SU-DHL-6 (cell line): Measurements from ENCODE around the gene PANX2.

Experiments
- H2AFZ ChIP-seq: fragments of 200-600 bp; sonication (generic); 2 replicates; pipeline ENCODE4 v1.6.1; 2014; ENCODE audit warnings: low read depth, mild to moderate bottlenecking, moderate library complexity, mixed read lengths, antibody characterized with exemption, low read length; ENCODE audit not compliant: severe bottlenecking
- H3F3A ChIP-seq: fragments of 200-600 bp; shearing (Covaris generic); 2 replicates; pipeline ENCODE4 v1.6.0; 2016; ENCODE audit warnings: antibody characterized with exemption, mild to moderate bottlenecking; ENCODE audit not compliant: insufficient read depth
- H3K27ac ChIP-seq: fragments of 200-600 bp; sonication (generic); 2 replicates; pipeline ENCODE4 v1.5.1; 2016; ENCODE audit warnings: low read depth, mild to moderate bottlenecking, low read length, moderate library complexity, mixed read lengths
- H3K27me3 ChIP-seq: fragments of 200-600 bp; sonication (generic), shearing (Covaris generic); 2 replicates; pipeline ENCODE4 v1.6.0; 2014; ENCODE audit warnings: mild to moderate bottlenecking, low read length
- H3K36me3 ChIP-seq: fragments of 200-600 bp; sonication (generic); 2 replicates; pipeline ENCODE4 v1.6.1; 2014; ENCODE audit warnings: mild to moderate bottlenecking, low read length, mixed read lengths
- H3K4me2 ChIP-seq: fragments of 300-600, 200-600 bp; shearing (Covaris generic), sonication (generic); 2 replicates; pipeline ENCODE4 v1.6.0; 2014; ENCODE audit warnings: low read length, low read depth, mild to moderate bottlenecking; ENCODE audit not compliant: poor library complexity, severe bottlenecking
- H3K4me3 ChIP-seq: fragments of 200-600 bp; sonication (generic); 2 replicates; pipeline ENCODE4 v1.5.1; 2014; ENCODE audit warnings: antibody characterized with exemption, low read length, mild to moderate bottlenecking, mixed read lengths; ENCODE audit not compliant: insufficient read depth, poor library complexity, severe bottlenecking
- H3K79me2 ChIP-seq: fragments of 200-600 bp; sonication (generic); 2 replicates; pipeline ENCODE4 v1.6.1; 2014; ENCODE audit warnings: mild to moderate bottlenecking, low read length, moderate library complexity; ENCODE audit not compliant: insufficient read depth
- H3K9ac ChIP-seq: fragments of 200-600 bp; sonication (generic); 2 replicates; pipeline ENCODE4 v1.7.0; 2014; ENCODE audit warnings: mild to moderate bottlenecking, low read length
- H3K9me2 ChIP-seq: fragments of 200-600 bp; sonication (generic); replicated peaks from 2 replicates; pipeline ENCODE4 v1.6.1; 2014; ENCODE audit warnings: low read length; ENCODE audit not compliant: insufficient read depth
- H3K9me3 ChIP-seq: fragments of 200-600 bp; sonication (generic); 2 replicates; pipeline ENCODE4 v1.6.1; 2014; ENCODE audit warnings: low read length, mixed read lengths; ENCODE audit not compliant: insufficient read depth
- H4K20me1 ChIP-seq: fragments of 200-600 bp; sonication (generic); 2 replicates; pipeline ENCODE4 v1.6.1; 2014; ENCODE audit warnings: low read depth, mild to moderate bottlenecking, antibody characterized with exemption, low read length, moderate library complexity, mixed read lengths
- CTCF ChIP-seq: fragments of 200-600 bp; sonication (generic); IDR thresholded peaks from one replicate; pipeline ENCODE4 v1.5.1; 2017; ENCODE audit warnings: antibody characterized with exemption, mild to moderate bottlenecking, low read length, moderate library complexity; ENCODE audit not compliant: insufficient read depth, poor library complexity, severe bottlenecking
- EZH2phosphoT487 ChIP-seq: fragments of 200-600 bp; sonication (generic), shearing (Covaris generic); conservative IDR thresholded peaks from 2 replicates; pipeline ENCODE4 v1.6.1; 2018; ENCODE audit warnings: mild to moderate bottlenecking, antibody characterized with exemption, low read length, moderate library complexity, mixed read lengths

PANX2 gene

GRCh38 chr22:50151571-50152537 lies 18.7 kb upstream of the PANX2 start:
- no peaks in the 10 kb centered on the region for H3K36me3 ChIP-seq
- H2AFZ ChIP-seq: no peak overlapping the region
- no peak overlapping the region for H3K4me2 ChIP-seq
- H3F3A ChIP-seq: no peaks in the 10 kb centered on the region
- no peaks in the 10 kb centered on the region for H3K9me2 ChIP-seq
- no peaks in the 10 kb centered on the region for H4K20me1 ChIP-seq
- TF ChIP-seq CTCF: no peak
- no peak for TF ChIP-seq EZH2phosphoT487
- no peak overlapping the region for H3K4me3 ChIP-seq
- no peak overlapping the region for H3K27ac ChIP-seq
- H3K9ac ChIP-seq: no peak overlapping the region
- no peaks in the 10 kb centered on the region for H3K27me3 ChIP-seq
- H3K79me2 ChIP-seq: no peaks in the 10 kb centered on the region
- no peaks in the 10 kb centered on the region for H3K9me3 ChIP-seq

- no peaks in the 10 kb centered on the region for H3K27me3 ChIP-seq
- H3K9me2 ChIP-seq: no peaks in the 10 kb centered on the region
- H3K9ac ChIP-seq: no peak overlapping the region
- no peaks in the 10 kb centered on the region for H3F3A ChIP-seq
- H3K4me3 ChIP-seq: no peak overlapping the region
- no peak for TF ChIP-seq EZH2phosphoT487
- TF ChIP-seq CTCF: no peak
- H3K9me3 ChIP-seq: no peaks in the 10 kb centered on the region
- H3K4me2 ChIP-seq: no peak overlapping the region
- no peaks in the 10 kb centered on the region for H3K79me2 ChIP-seq
- H3K36me3 ChIP-seq: no peaks in the 10 kb centered on the region
- no peak overlapping the region for H2AFZ ChIP-seq
- no peaks in the 10 kb centered on the region for H4K20me1 ChIP-seq
- H3K27ac ChIP-seq: no peak overlapping the region
These were observed 17.3 kb upstream of the PANX2 start for GRCh38 chr22:50153056-50153755.

GRCh38 chr22:50153756-50154140 lies 16.8 kb upstream of the PANX2 start:
- Histone ChIP-seq H3K36me3 (no peaks in the 10 kb centered on the region), H2AFZ (no peak overlapping the region), H3K27ac (no peak overlapping the region), H3K4me2 (no peak overlapping the region), H3K9me2 (no peaks in the 10 kb centered on the region), H3K9me3 (no peaks in the 10 kb centered on the region), H3K79me2 (no peaks in the 10 kb centered on the region), H3K4me3 (no peak overlapping the region), H3K27me3 (no peaks in the 10 kb centered on the region), H4K20me1 (no peaks in the 10 kb centered on the region), H3F3A (no peaks in the 10 kb centered on the region), H3K9ac (no peak overlapping the region)
- TF ChIP-seq CTCF: no peak
- no peak for TF ChIP-seq EZH2phosphoT487
